Left lung (tissue), 10 donors: ENCODE results near the gene OXLD1. TPM values are rescaled to one million over a fixed set of nuclear protein-coding genes. Genes with fewer than 3 reads are reported as not detected.

Experiments
- ATAC-seq: fragments of 200-7000 bp; cut with Tn5 transposase; one replicate; pipeline ENCODE4 v1.9.1; 2020; ENCODE audit warnings: moderate library complexity
- DNase-seq, 4 donors: peaks; one replicate each; pipeline ENCODE4 v3.0.0-alpha.2; 2013 to 2020
- H3K27ac ChIP-seq, 2 donors: fragments of 200-600 bp; sonication (generic) in 1 of 2; one replicate each; pipeline versions ENCODE4 v1.5.0 to v1.8.0; 2020 to 2021
- H3K27me3 ChIP-seq, 2 donors: fragments of 200-600 bp; sonication (generic) in 1 of 2; one replicate each; pipeline versions ENCODE4 v1.5.0 to v1.8.0; 2020 to 2021
- H3K36me3 ChIP-seq, 2 donors: fragments of 200-600 bp; sonication (generic) in 1 of 2; one replicate each; pipeline versions ENCODE4 v1.5.0 to v1.8.0; 2020 to 2021
- H3K4me1 ChIP-seq, 2 donors: fragments of 200-600 bp; one replicate each; pipeline ENCODE4 v1.8.0; 2021
- H3K4me3 ChIP-seq, 2 donors: fragments of 200-600 bp; sonication (generic) in 1 of 2; one replicate each; pipeline versions ENCODE4 v1.5.0 to v1.8.0; 2020 to 2021; ENCODE audit warnings: mild to moderate bottlenecking in 1 of 2
- H3K9me3 ChIP-seq, 2 donors: fragments of 200-600 bp; sonication (generic) in 1 of 2; one replicate each; pipeline versions ENCODE4 v1.5.0 to v1.8.0; 2020 to 2021
- CTCF ChIP-seq, 2 donors: fragments of 200-600 bp; sonication (generic) in 1 of 2; IDR thresholded peaks; one replicate each; pipeline versions ENCODE4 v1.5.0 to v1.8.0; 2021; ENCODE audit warnings: antibody characterized with exemption in 2 of 2
- intact Hi-C, 2 donors: fragments of 100-400 bp; cut with DNase I; formaldehyde crosslinking; loops; one replicate each; pipeline versions ENCODE4 v1.11.2 to v1.14.2; 2022
- polyA plus RNA-seq, 6 donors: library from polyadenylated mRNA; unstranded; fragments of 120-200 nt; gene quantifications; one replicate each; pipeline ENCODE4 v1.2.1, GENCODE V29; 2013; ENCODE audit not compliant: insufficient read length in 6 of 6
- total RNA-seq, 2 donors: library from RNA; stranded (reverse); fragmentation: NEBNext Ultra II Directional; extraction: Animal tissue kit (Norgen Biotek cat#: 25700); gene quantifications; one replicate each; pipeline ENCODE4 v1.2.1, GENCODE V29; 2021
- donor health status: DM: no; HTN: yes; CAD: no.
- donor health status: DM: no; HTN: no; CAD: no.

OXLD1 gene
- total and polyA plus RNA-seq, 8 donors, result 8.9 to 33.8 (median 13.9) TPM

- no peak for TF ChIP-seq CTCF (IDR thresholded peaks at IDR 0.05)
- no peak for ATAC-seq
- Histone ChIP-seq H3K9me3 (no peaks in the 10 kb centered on the region), H3K4me3 (no peak overlapping the region), H3K36me3 (no peaks in the 10 kb centered on the region), H3K27me3 (peaks cover 0 to 15% of the 10 kb centered on the region in 2 donors), H3K27ac (no peak overlapping the region), H3K4me1 (peaks cover 0 to 6% of the 10 kb centered on the region in 2 donors)
- no peak for DNase-seq
- intact Hi-C loops, result no loop called here
Observed at GRCh38 chr17:81656835-81657234, 9.6 kb downstream of the OXLD1 start.

GRCh38 chr17:81656118-81656743 lies 10.2 kb downstream of the OXLD1 start, which contains the start of gene PDE6G:
Gene PDE6G (minus strand): TSS chr17:81656542. CDS start chr17:81653305, 3,237 bp downstream.
- no peak within 1 kb of the TSS for H3K4me3 ChIP-seq
- DNase-seq (no peak), ATAC-seq (no peak)
- H3K9me3 ChIP-seq, result no peaks in the 10 kb centered on the region
- intact Hi-C loops, result no loop called here
- H3K36me3 ChIP-seq, result no peaks in the 10 kb centered on the region
- no peak for TF ChIP-seq CTCF (IDR thresholded peaks at IDR 0.05)
- peaks cover 0 to 6% of the 10 kb centered on the region in 2 donors for H3K4me1 ChIP-seq
- H3K27ac ChIP-seq, result no peak within 1 kb of the TSS
- peaks cover 0 to 21% of the 10 kb centered on the region in 2 donors for H3K27me3 ChIP-seq

- Histone ChIP-seq H3K4me3 (no peak overlapping the region), H3K36me3 (no peaks in the 10 kb centered on the region), H3K27me3 (peaks cover 0 to 28% of the 10 kb centered on the region in 2 donors), H3K27ac (no peak overlapping the region), H3K4me1 (peaks cover 0 to 6% of the 10 kb centered on the region in 2 donors), H3K9me3 (no peaks in the 10 kb centered on the region)
- intact Hi-C loops, result no loop called here
- DNase-seq (no peak), ATAC-seq (no peak)
- TF ChIP-seq CTCF (IDR thresholded peaks at IDR 0.05), result no peak
Observed at GRCh38 chr17:81655378-81656117, 10.9 kb downstream of the OXLD1 start.

GRCh38 chr17:81652906-81653771 lies 13.3 kb downstream of the OXLD1 start:
- ATAC-seq, result peak; percentile 19
- Histone ChIP-seq H3K27me3 (peaks cover 22 to 52% of the 10 kb centered on the region in 2 donors), H3K36me3 (no peaks in the 10 kb centered on the region), H3K27ac (no peak overlapping the region), H3K4me3 (peak overlapping the region in 1 of 2 donors; percentile 26), H3K4me1 (peaks cover 0 to 6% of the 10 kb centered on the region in 2 donors), H3K9me3 (no peaks in the 10 kb centered on the region)
- DNase-seq, result peak in 1 of 4 donors; percentile 74
- intact Hi-C loops, result no loop called here
- TF ChIP-seq CTCF (IDR thresholded peaks at IDR 0.05), result no peak
